Measurements from ENCODE around the gene ARID4B.
"Not testable (repeated sequence)": the region's sequence is repeated elsewhere in the genome, so short reads cannot be mapped to it uniquely, and the experiment has no call there.

The ARID4B gene

GRCh38 chr1:235284231-235284769 is 43.7 kb downstream of the ARID4B start:
- no peak overlapping the region for H3K4me3 ChIP-seq (ENCODE audit: low read depth, low read length)
- no peak for TF ChIP-seq CTCF (IDR thresholded peaks at IDR 0.05; ENCODE audit: low read depth, low read length)

DNA sequence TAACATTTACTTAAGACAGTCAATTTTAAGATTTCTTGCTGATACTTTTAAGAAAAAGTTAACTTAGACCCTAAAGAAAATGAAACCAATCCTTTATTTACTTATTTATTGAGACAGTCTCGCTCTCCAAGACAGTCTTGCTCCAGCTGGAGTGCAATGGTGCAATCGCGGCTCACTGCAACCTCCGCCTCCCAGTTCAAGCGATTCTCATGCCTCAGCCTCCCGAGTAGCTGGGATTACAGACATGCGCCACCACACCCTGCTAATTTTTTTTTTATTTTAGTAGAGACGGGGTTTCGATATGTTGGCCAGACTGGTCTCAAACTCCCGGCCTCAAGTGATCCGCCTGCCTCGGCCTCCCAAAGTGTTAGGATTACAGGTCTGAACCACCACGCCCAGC is 44.3 kb downstream of the ARID4B start:
- H3K4me3 ChIP-seq (ENCODE audit: low read depth, low read length): not testable (repeated sequence)

DNA sequence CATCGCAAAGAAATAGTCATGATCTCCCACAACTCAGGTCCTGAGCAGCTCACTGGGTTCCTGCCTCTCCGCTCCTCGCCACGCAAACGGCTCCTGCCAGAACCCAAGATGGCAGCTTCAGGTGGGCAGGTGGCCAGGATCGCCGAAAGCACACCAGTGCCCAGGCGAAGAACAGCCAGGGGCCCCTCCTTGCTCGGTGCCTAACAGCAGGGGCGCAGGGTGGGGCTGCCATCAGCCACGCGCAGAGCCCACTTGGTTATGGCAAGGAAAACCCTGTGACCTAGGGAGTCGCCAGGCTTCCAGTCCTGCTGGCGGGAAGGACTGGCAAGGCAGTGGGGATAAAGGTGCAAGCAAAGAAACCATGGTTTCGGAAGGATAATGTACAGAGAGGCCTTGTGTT is 47.5 kb downstream of the ARID4B start:
- TF ChIP-seq CTCF (IDR thresholded peaks at IDR 0.05; ENCODE audit: low read depth, low read length): no peak

DNA sequence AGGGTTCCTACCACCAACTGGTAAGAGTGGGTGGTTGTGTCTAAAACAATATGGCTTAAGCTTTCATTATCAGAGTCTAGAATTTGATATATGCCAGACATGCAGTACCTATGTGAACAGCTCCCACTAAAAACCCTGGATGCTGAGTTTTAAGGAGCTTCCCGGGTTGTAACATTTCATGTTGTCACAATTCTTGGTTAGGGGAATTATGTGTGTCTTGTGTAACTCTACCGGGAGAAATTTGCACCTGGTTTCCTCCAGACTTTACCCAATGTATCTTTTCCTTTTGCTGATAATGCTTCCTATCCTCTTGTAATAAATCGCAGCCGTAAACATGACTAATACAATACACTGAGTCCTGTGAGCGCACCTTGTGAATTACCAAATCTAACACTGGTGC is 48.3 kb downstream of the ARID4B start:
- no peak overlapping the region for H3K4me3 ChIP-seq (ENCODE audit: low read depth, low read length)
- TF ChIP-seq CTCF (IDR thresholded peaks at IDR 0.05; ENCODE audit: low read depth, low read length): no peak

More for the DNA sequence above, 47.5 kb downstream of the ARID4B start:
- H3K4me3 ChIP-seq (ENCODE audit: low read depth, low read length): no peak overlapping the region

DNA sequence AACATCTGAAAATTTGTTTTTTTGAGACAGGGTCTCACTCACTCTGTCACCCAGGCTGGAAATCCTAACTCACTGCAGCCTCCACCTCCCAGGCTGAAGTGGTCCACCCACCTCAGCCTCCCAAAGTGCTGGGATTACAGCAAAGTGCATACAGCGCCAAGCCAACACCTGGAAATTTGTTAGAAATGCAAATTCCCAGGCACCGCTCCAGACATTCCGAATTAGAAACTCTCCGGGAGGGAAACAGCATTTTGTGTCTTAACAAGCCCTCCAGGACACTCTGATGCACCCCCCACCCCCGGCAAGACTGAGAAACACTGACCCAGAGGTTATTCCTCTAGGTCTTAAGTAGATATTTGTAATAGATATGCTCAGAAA is 49.1 kb downstream of the ARID4B start:
- TF ChIP-seq CTCF (IDR thresholded peaks at IDR 0.05; ENCODE audit: low read depth, low read length): no peak

DNA sequence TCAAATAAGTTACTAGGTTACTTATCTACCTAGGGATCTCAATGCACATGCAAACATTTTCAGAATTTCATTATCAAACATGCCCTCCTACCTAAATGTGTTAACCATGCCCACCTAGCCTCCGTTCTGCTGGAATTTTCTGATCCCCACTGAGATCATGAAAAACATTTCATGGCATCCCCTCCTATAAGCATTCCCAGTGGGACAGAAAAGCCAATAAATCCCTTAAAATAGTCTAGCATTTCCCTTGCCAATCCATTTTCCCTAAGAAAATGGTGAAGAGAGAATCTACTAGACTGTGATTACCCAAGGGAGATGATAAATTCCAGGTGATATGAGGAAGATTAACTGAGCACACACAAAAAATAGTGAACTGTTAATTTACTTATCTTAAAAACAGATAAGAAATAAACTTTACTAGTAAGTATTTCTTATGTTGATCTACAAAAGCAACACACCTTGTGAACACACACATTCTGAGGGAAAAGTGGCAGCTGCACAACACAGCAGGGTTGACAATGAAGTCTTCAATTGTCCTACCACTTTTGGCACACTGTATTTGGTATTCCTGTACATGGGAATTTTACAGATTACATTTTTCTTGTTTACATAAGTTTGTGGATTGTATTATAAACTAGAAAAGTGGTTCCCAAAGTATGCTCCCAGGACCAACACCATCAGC is 49.6 kb downstream of the ARID4B start:
- no peak overlapping the region for H3K4me3 ChIP-seq (ENCODE audit: low read depth, low read length)
- no peak for TF ChIP-seq CTCF (IDR thresholded peaks at IDR 0.05; ENCODE audit: low read depth, low read length)

More for the DNA sequence above, 49.1 kb downstream of the ARID4B start:
- H3K4me3 ChIP-seq (ENCODE audit: low read depth, low read length): no peak overlapping the region

DNA sequence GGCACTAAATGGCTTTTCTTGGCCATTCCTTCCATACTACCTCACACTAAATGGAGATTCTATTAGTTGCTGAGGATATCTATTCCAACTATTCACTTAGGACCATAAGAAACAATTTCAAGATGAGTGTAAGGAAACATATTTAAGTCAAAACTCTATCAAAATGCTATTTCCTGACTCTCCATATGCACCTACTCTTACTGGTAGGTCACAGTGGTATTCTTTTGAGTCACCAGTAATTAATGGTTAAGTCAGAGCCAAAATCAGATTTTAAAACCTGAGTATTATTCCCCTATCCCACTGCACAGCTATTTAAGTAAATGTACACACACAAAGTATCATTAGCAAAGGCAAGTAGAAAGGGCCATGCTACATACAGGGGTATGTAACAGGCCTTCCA is 50.3 kb downstream of the ARID4B start:
- no peak overlapping the region for H3K4me3 ChIP-seq (ENCODE audit: low read depth, low read length)
- TF ChIP-seq CTCF (IDR thresholded peaks at IDR 0.05; ENCODE audit: low read depth, low read length): no peak

GRCh38 chr1:235275836-235276235 is 52.1 kb downstream of the ARID4B start:
- no peak for TF ChIP-seq CTCF (IDR thresholded peaks at IDR 0.05; ENCODE audit: low read depth, low read length)
- H3K4me3 ChIP-seq (ENCODE audit: low read depth, low read length): no peak overlapping the region

Measured in WI38 (cell line).